ENCODE results near the gene LRRC31.

LRRC31 gene

DNA sequence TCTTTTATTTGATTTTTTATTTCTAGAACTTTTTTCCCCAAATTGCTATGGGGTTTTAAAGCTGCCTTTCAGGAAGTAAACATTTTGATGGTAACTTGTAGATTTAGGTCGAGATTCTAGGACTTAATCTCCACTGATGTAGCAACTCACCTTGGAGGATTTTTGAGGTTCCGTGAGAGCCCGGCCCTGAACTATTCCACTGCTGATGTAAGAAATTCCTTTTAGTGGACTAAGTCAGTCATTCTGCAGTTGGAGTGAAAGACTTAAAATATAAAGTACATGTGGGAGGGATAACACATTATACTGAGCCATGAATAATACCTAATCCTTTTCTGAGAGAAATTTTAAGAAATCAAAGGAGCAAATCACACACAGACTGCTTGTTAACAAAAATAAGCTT, 44.4 kb downstream of the LRRC31 start:
- ChIA-PET CTCF (interaction anchor here (1.2 to 1.5 kb wide), 4 partner anchors 9 to 16 kb away, joined by 3 to 5 read pairs (median 4); partner anchors contain the start of genes LRRC34 and LRRIQ4), POLR2A (no interaction called here)
- DNase-seq (ENCODE audit: extremely low spot score): no peak
- TF ChIP-seq, protein P1, sequence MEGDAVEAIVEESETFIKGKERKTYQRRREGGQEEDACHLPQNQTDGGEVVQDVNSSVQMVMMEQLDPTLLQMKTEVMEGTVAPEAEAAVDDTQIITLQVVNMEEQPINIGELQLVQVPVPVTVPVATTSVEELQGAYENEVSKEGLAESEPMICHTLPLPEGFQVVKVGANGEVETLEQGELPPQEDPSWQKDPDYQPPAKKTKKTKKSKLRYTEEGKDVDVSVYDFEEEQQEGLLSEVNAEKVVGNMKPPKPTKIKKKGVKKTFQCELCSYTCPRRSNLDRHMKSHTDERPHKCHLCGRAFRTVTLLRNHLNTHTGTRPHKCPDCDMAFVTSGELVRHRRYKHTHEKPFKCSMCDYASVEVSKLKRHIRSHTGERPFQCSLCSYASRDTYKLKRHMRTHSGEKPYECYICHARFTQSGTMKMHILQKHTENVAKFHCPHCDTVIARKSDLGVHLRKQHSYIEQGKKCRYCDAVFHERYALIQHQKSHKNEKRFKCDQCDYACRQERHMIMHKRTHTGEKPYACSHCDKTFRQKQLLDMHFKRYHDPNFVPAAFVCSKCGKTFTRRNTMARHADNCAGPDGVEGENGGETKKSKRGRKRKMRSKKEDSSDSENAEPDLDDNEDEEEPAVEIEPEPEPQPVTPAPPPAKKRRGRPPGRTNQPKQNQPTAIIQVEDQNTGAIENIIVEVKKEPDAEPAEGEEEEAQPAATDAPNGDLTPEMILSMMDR (IDR thresholded peaks at IDR 0.05; ENCODE audit: control extremely low read depth, extremely low read depth, low read depth, missing control alignments): no peak

DNA sequence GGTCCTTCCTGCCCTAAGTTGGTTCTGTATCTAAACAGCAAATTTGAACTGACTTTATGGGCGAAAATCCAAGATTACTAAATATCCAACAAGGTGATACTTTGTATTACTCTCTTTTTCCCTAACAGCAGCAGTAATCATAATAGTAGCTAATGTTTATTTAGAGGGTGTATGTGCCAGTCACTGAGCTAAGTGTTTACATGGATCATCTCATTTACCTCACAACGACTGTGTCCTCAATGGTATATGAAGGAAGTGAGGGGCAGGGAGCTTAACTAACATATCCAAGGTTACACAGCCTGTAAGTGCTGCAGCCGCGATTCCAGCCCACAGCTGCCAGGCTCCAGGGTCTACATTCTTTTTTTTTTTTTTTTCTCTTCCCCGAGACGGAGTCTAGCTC, 46.8 kb downstream of the LRRC31 start:
- ChIA-PET CTCF (no interaction called here), POLR2A (no interaction called here)
- TF ChIP-seq, protein P1 (IDR thresholded peaks at IDR 0.05; ENCODE audit: control extremely low read depth, extremely low read depth, low read depth, missing control alignments): no peak
- no peak for DNase-seq (ENCODE audit: extremely low spot score)

DNA sequence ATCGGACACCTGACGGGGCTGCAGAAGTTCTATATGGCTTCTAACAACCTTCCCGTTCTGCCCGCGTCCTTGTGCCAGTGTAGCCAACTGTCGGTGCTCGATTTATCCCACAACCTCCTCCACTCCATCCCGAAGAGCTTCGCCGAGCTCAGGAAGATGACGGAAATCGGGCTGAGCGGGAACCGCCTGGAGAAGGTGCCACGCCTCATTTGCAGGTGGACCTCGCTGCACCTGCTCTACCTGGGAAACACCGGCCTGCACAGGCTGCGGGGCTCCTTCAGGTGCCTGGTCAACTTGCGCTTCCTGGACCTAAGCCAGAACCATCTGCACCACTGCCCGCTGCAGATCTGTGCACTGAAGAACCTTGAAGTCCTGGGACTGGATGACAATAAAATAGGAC, 47.2 kb downstream of the LRRC31 start:
- TF ChIP-seq, protein P1 (IDR thresholded peaks at IDR 0.05; ENCODE audit: control extremely low read depth, extremely low read depth, low read depth, missing control alignments): no peak
- ChIA-PET POLR2A (no interaction called here), CTCF (interaction anchor here (0.8 to 1.4 kb wide), 4 partner anchors 9 to 21 kb away, joined by 3 to 4 read pairs (median 3); partner anchors contain the start of genes LRRC34 and LRRIQ4)
- no peak for DNase-seq (ENCODE audit: extremely low spot score)

DNA sequence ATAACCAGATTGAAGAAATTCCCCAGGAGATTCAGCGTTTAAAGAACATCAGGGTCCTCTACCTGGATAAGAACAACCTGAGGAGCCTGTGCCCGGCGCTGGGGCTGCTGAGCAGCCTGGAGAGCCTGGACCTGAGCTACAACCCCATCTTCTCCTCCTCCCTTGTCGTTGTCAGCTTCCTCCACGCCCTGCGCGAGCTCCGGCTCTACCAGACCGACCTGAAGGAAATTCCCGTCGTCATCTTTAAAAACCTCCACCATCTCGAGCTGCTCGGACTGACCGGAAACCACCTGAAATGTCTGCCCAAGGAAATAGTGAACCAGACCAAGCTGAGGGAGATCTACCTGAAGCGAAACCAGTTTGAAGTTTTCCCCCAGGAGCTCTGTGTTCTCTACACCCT, 47.6 kb downstream of the LRRC31 start:
- POLR2A ChIA-PET: no interaction called here
- TF ChIP-seq, protein P1 (IDR thresholded peaks at IDR 0.05; ENCODE audit: control extremely low read depth, extremely low read depth, low read depth, missing control alignments): no peak
- no peak for DNase-seq (ENCODE audit: extremely low spot score)
- CTCF ChIA-PET: interaction anchor here (0.8 to 1.4 kb wide), 5 partner anchors 8 to 22 kb away, joined by 3 to 4 read pairs (median 3); partner anchors contain the start of genes LRRC34 and LRRIQ4

DNA sequence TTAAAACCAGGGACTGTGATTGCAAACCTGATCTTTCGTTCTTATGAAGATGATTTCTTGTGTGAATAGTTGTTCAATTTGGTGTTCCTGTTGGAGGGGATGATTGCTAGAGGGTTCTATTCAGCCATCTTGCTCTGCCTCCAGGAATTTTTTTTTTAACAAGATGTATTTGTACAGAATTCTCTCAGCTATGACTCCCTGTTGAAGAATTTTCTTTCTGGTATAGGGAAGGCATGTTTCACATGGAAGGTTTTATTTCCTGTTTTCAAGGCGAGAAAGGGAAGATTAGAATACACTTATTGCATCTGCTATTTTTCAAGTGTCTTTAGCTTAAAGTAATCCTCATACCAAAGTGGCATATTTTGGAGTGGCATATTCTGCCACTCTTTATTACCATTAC, 51.4 kb downstream of the LRRC31 start:
- TF ChIP-seq, protein P1 (IDR thresholded peaks at IDR 0.05; ENCODE audit: control extremely low read depth, extremely low read depth, low read depth, missing control alignments): no peak
- CTCF ChIA-PET: interaction anchor here (1.8 kb wide), 1 partner anchor 9 kb away, joined by 4 read pairs; no protein-coding TSS in a partner anchor
- POLR2A ChIA-PET: no interaction called here

DNA sequence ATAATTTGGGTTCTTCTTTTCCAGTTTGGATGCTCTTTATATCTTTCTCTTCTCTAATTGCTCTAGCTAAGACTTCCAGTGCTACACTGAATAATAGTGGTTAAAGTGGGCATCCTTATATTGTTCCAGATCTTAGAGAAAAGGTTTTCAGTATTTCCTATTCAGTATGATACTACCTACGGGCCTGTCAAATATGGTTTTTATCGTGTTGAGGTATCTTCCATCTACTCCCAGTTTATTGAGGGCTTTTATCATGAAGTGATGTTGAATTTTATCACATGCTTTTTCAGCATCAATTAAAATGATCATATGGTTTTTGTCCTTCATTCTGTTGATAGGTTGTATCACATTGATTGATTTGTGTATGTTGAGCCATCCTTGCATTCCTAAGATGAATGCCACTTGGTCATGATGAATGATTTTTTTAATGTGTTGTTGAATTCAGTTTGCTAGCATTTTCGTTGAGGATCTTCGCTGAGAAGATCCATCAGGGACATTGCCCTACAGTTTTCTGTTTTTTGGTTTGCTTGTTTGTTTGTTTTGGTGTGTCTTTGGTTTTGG, 54.1 kb downstream of the LRRC31 start:
- CTCF ChIA-PET: interaction anchor here (1.0 kb wide), 1 partner anchor 14 kb away, joined by 3 read pairs; no protein-coding TSS in a partner anchor

More for the DNA sequence above, 51.4 kb downstream of the LRRC31 start:
- no peak for DNase-seq (ENCODE audit: extremely low spot score)

More for the DNA sequence above, 54.1 kb downstream of the LRRC31 start:
- TF ChIP-seq, protein P1 (IDR thresholded peaks at IDR 0.05; ENCODE audit: control extremely low read depth, extremely low read depth, low read depth, missing control alignments): no peak
- POLR2A ChIA-PET: no interaction called here
- no peak for DNase-seq (ENCODE audit: extremely low spot score)
